GM18868 (cell line): ENCODE data around the gene PHF2.
A peak's percentile ranks its signal among the peaks of the same experiment; 100 is the strongest.

ENCODE experiments used
- ATAC-seq: cut with Tn5 transposase; IDR thresholded peaks from one replicate; pipeline ENCODE4 v1.9.1; 2021; ENCODE audit warnings: mild to moderate bottlenecking, moderate library complexity; ENCODE audit not compliant: unreplicated experiment

PHF2 gene

GRCh38 chr9:93585695-93586094, 9.3 kb downstream of the PHF2 start:
- ATAC-seq = no peak

DNA sequence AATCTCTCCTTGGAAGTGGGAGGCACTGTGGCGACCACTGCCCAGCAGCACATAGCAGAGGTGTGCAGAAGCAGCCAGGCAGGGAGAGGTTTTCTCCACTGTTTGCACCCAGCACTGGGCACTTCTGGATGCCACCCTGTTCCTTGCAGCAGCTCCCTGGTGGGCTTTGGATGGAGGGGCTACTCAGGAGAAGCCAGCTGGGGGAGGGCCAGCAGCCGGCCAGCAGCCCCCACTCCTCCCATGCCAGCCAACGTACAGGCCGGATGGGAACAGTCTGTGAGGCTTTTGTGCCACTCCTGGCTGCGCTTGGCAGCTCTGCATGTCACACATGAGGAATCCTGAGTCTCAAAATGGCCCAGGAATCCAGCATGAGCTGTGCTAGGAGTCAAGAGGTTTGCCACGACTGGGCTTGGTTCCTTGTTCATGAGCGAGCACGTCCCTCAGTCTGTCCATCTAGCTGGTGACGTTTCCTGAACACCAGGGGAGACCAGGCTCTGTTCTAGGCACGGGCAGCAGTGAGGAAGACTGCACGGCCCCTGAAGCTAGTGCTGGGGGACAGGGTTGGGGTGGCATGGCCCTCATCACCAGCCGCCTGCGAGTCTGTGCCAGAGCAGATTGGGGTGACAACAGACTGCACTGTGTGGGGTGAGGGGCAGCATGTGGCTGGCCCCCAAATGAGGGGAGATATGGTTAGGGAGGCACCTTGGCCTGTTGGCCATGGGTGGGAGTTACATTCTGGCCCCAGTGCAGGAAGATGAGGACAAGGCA, 10.1 kb downstream of the PHF2 start:
- ATAC-seq = no peak

- no peak for ATAC-seq
Observed at GRCh38 chr9:93587284-93587650, 10.9 kb downstream of the PHF2 start.

- ATAC-seq = no peak
Observed at GRCh38 chr9:93587651-93588347, 11.4 kb downstream of the PHF2 start.

- ATAC-seq = no peak
Observed at GRCh38 chr9:93588641-93589609, 12.5 kb downstream of the PHF2 start.

DNA sequence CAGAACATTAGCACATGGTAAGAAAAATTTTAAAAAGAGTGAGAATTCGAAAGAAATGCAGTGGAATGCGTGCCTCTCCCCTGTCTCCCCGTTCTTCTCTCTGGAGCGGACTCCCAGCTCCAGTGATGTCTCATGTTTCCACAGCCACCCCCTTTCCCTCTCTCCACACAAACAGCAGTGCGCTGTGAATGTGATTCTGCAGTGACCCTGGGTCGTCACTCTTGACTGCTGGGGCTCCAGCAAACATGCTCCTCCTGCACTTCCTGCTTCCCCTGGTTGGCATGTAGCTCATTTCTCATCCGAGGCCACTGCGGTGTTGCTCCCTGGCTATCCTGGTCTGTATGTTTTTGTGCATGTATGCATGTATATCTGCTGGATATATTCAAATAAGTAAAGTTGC, 13.3 kb downstream of the PHF2 start:
- ATAC-seq = no peak

- no peak for ATAC-seq
Observed at GRCh38 chr9:93590609-93591234, 14.3 kb downstream of the PHF2 start.

DNA sequence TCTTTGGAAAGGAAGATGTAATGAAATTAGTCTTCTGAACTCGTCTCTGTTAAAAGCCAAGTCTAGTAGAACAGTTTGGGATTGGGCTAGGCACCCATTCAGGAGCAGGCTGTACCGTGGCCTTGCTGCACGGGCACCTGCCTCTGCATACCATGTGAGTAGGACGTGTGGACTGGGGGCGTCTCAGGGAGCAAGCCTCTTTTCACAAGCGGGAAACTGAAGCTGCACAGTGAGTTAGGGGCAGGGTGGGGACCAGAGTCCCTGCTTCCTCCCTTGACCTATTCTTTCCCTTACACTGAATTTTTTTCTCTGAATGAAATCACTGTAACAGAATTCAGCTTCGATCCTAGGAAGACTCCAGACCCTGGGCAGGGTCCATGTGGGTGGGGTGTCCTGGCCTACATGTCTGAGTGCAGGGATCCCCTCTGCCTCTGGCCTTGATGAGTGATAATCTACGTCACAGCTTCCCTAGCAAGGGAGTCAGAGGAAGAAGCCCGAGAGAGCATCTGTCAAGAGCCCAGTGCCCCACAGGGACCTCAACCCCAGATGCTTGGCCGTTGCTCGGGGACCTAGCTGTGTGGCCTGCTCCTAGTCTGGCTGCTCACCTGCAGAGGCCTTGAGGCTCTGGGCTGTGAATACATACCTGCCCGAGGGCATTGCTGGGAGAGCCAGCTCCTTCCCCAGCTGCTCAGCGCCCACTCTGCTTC, 15.1 kb downstream of the PHF2 start:
- no peak for ATAC-seq

DNA sequence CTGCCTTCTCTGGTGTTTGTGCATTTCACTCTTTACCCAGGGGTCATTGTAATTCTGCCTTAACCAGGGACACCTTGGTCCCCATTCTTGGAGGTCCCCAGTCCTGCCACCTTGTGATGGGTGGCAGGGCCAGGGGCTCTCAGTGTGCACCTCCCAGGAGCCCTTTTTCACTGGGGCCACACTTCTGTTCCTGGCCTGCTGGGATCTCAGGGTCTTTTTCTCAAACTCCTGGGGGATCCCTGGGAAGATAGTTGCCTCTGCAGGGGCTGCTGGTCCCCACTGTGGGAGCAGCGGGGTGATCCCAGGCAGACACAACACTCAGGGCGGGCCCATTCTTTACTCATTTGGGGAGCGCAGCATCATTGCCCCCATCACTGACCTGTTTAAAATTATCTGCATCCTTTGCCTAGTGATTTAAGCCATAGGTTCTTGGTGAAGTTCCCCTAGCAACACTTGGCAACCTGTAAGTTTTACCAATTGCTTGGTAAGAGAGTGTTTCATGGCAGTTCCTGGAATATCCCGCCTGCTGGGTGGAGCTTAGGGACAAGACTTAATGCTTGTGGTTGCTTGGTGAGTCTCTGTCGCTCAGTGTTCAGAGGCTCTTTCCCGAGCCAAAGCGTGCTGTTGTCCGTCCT, 15.7 kb downstream of the PHF2 start:
- ATAC-seq = no peak

- peak; percentile 57 for ATAC-seq
Observed at GRCh38 chr9:93592643-93593021, 16.2 kb downstream of the PHF2 start.

- ATAC-seq = no peak
Observed at GRCh38 chr9:93593144-93593658, 16.8 kb downstream of the PHF2 start.

DNA sequence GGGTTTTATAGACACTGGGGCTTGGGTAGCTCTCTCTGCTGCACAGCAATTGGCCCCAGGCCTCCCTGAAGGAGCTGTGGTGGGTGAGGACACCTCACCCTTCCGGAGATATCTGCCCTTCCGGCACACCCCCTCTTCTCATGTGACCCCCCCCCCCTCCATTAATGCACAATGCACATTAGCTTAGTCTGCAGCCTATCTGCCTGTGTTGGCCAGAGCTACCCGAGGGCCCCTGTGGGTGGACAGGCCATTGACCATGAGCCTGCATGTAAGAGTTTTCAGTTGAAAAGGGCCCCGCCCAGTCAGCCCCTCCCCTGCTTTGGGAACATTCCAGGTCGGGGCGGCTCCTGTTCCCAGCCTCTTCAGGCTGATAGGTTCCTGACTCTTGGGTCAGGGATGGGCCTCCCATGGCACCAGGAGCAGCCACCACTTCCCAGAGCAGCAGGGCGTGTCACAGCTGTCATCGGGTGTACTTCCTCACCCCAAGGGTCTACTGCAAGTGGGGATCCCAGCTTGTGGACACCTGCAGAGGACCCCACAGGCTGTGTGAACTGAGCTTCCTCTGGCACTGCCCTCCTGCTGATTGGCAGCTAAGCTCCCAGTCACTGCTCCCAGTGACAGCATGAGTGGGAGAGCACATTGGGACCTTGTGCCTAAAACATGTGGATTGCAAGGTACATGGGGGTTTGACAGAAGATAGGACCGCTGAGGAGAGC, 17.8 kb downstream of the PHF2 start:
- ATAC-seq = no peak

GRCh38 chr9:93595461-93595860, 19.1 kb downstream of the PHF2 start:
- no peak for ATAC-seq

DNA sequence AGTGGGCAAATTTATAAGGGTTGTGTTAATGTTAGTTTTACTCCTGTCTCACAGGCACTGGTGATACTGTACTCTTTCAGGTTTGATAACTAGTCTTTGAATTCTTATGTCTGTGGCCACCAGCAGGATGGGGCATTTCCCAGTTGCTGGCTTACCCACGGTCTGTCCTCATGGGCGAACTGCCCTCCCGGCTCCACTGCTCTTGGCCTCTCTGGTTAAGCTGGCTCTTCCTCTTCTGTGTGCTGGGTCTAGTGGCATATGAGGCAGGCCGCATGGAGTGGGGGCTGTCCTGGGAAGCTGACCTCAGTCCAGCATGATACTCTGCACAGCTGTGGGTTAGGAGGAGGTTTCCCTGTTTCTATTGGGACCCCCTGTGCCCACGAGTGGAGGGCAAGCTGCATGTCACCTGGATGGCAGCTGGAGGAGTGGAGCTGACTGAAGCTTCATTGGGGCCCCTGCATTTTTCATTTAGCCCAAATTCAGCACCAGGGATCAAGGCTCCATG, 19.5 kb downstream of the PHF2 start:
- no peak for ATAC-seq

GRCh38 chr9:93596399-93596798, 20.0 kb downstream of the PHF2 start:
- ATAC-seq = no peak

DNA sequence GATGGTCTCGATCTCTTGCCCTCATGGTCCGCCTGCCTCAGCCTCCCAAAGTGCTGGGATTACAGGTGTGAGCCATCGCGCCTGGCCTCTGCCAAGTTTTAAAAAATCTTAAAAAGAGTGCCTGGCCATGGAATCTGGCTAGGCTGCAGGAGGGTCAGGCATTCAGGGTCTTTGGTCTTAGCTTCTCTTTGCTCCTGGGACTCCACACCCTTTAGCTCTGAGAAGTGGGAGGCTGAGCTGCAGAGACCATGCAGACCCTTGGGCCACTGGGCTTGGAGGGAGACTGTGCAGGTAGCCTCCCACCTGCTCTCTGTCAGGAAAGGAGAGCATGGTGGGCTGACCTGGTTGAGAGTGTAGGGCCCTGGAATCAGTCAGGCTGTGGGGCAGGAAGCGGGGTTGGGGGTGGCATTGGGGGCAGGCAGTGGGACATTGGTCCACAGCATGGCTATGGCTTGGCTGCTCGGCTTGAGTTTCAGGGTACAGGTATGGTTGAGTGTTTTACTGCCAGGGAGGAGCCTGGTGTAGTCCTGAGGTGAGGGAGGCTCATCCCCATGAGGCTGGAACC, 20.8 kb downstream of the PHF2 start:
- ATAC-seq = no peak

GRCh38 chr9:93597871-93598646, 21.7 kb downstream of the PHF2 start:
- ATAC-seq = no peak
